ENCODE measurements around the gene MCFD2.

DNA sequence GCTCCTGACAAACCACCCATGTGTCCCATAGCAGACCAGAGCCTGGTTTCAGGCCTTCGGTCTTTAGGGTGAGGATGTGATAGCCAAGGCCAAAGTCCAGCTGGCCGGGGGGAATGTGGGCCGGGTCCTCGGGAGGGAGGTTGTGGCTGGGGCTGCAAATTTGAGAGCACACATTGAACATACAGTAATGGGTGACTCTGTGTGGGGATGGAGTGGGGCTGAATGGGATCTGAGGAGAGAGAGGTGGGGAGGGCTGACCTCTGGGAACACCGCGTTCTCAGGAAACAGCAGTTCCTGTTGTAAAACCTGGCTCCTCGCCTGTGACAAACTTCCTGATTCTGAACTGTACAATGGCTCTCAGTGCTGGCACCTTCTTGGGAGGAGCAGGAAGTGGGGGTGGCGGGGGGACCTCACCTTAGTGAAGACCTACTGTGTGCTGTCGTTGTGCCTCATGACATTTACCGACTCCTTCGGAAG, 48.8 kb downstream of the MCFD2 start:
- no peak for TF ChIP-seq CTCF (optimal IDR thresholded peaks at IDR 0.05 in 1 of 3, IDR thresholded peaks at IDR 0.05 in 1 of 3, conservative IDR thresholded peaks at IDR 0.05 in 1 of 3; ENCODE audit: extremely low read depth in 1 of 3, insufficient read depth in 2 of 3, low read length in 3 of 3)
- TF ChIP-seq EZH2 (IDR thresholded peaks at IDR 0.05; ENCODE audit: low read length): no peak
